Activated CD4-positive, alpha-beta memory T cell treated with anti-CD3 and anti-CD28 coated beads for 36 hours (primary cell): Measurements from ENCODE around the gene NAA25. TPM values are rescaled to one million over a fixed set of nuclear protein-coding genes. Genes with fewer than 3 reads are reported as not detected.
"Not testable (repeated sequence)": the region's sequence is repeated elsewhere in the genome, so short reads cannot be mapped to it uniquely, and the experiment has no call there.

Experiments
- CTCF ChIA-PET: fragments of 350-600 bp; sonication (Branson Sonifier 250); formaldehyde crosslinking; loops from one replicate; lab custom pipeline; 2021; ENCODE audit warnings: antibody characterized with exemption, inconsistent platforms; lab: Charles Lee
- POLR2A ChIA-PET: fragments of 350-600 bp; sonication (Branson Sonifier 250); formaldehyde crosslinking; loops from one replicate; lab custom pipeline; 2021; ENCODE audit warnings: antibody characterized with exemption; lab: Charles Lee
- DNase-seq: peaks from one replicate; pipeline ENCODE4 v3.0.0-alpha.2; 2020
- H3K27ac Mint-ChIP-seq: one replicate; pipeline ENCODE4 v1.8.0; 2021; ENCODE audit warnings: mixed read lengths
- H3K27me3 Mint-ChIP-seq: one replicate; pipeline ENCODE4 v1.8.0; 2021; ENCODE audit warnings: mixed read lengths
- H3K36me3 Mint-ChIP-seq: one replicate; pipeline ENCODE4 v1.8.0; 2021; ENCODE audit warnings: mixed read lengths
- H3K4me1 Mint-ChIP-seq: one replicate; pipeline ENCODE4 v1.8.0; 2021; ENCODE audit warnings: low read depth, mixed read lengths
- H3K4me3 Mint-ChIP-seq: one replicate; pipeline ENCODE4 v1.8.0; 2021; ENCODE audit warnings: mild to moderate bottlenecking, mixed read lengths
- H3K9me3 Mint-ChIP-seq: one replicate; pipeline ENCODE4 v1.8.0; 2021; ENCODE audit warnings: mixed read lengths
- intact Hi-C: fragments of 100-400 bp; cut with micrococcal nuclease; formaldehyde crosslinking; loops from one replicate; pipeline ENCODE4 v1.15.1; 2023
- total RNA-seq, 2 experiments: library from RNA; stranded (reverse); gene quantifications; one replicate each; pipeline ENCODE4 v1.2.3, GENCODE V29; 2021

The NAA25 gene
- total RNA-seq, 2 experiments from 2014 or later, result 41.7 to 43.3 TPM

- Mint-ChIP-seq H3K4me3 (no peak overlapping the region), H3K27ac (no peak overlapping the region), H3K27me3 (no peaks in the 10 kb centered on the region), H3K4me1 (peaks cover 19% of the 10 kb centered on the region), H3K9me3 (no peaks in the 10 kb centered on the region), H3K36me3 (no peaks in the 10 kb centered on the region)
- DNase-seq, result no peak
- intact Hi-C loops, result no loop called here
- POLR2A ChIA-PET, result interaction anchor here (1.0 to 1.8 kb wide), 2 partner anchors 10 to 12 kb away, joined by 3 to 7 read pairs; partner anchors contain the start of gene TRAFD1
- CTCF ChIA-PET, result no interaction called here
These were observed 6.9 kb upstream of the NAA25 start for GRCh38 chr12:112115259-112116045.

- POLR2A ChIA-PET, result no interaction called here
- Mint-ChIP-seq H3K36me3 (peaks cover 5% of the 10 kb centered on the region), H3K27ac (no peak overlapping the region), H3K27me3 (no peaks in the 10 kb centered on the region), H3K4me3 (no peak overlapping the region), H3K9me3 (no peaks in the 10 kb centered on the region), H3K4me1 (peaks cover 26% of the 10 kb centered on the region)
- no peak for DNase-seq
- intact Hi-C loops, result no loop called here
- CTCF ChIA-PET, result interaction anchor here (1.1 to 1.4 kb wide), 3 partner anchors 14 to 18 kb away, joined by 3 to 4 read pairs (median 3); no protein-coding TSS in a partner anchor
These were observed 4.0 kb upstream of the NAA25 start for GRCh38 chr12:112112409-112113133.

- CTCF ChIA-PET, result interaction anchor here (1.1 to 1.4 kb wide), 3 partner anchors 14 to 18 kb away, joined by 3 to 4 read pairs (median 3); no protein-coding TSS in a partner anchor
- intact Hi-C loops, result no loop called here
- Mint-ChIP-seq H3K9me3 (no peaks in the 10 kb centered on the region), H3K4me3 (no peak overlapping the region), H3K4me1 (peaks cover 30% of the 10 kb centered on the region), H3K27me3 (no peaks in the 10 kb centered on the region), H3K27ac (no peak overlapping the region), H3K36me3 (peaks cover 8% of the 10 kb centered on the region)
- no peak for DNase-seq
- POLR2A ChIA-PET, result no interaction called here
These were observed 3.3 kb upstream of the NAA25 start for GRCh38 chr12:112111931-112112330.

- intact Hi-C loops, DNase-seq, H3K4me3 Mint-ChIP-seq, H3K27me3 Mint-ChIP-seq, POLR2A ChIA-PET, CTCF ChIA-PET, H3K27ac Mint-ChIP-seq, H3K9me3 Mint-ChIP-seq: not testable (repeated sequence)
- peaks cover 14% of the 10 kb centered on the region for H3K36me3 Mint-ChIP-seq
- peaks cover 34% of the 10 kb centered on the region for H3K4me1 Mint-ChIP-seq
These were observed 2.4 kb upstream of the NAA25 start for GRCh38 chr12:112110787-112111662.

- Mint-ChIP-seq H3K27ac (peak overlapping the region; percentile 91), H3K4me1 (peaks cover 51% of the 10 kb centered on the region), H3K36me3 (peaks cover 24% of the 10 kb centered on the region), H3K9me3 (no peaks in the 10 kb centered on the region), H3K27me3 (no peaks in the 10 kb centered on the region), H3K4me3 (peak overlapping the region; percentile 95)
- DNase-seq, result peak; percentile 45
- intact Hi-C loops, result loop anchor here (1.0 kb wide), 3 partner anchors 11 to 32 kb away; no protein-coding TSS in a partner anchor
- CTCF ChIA-PET, result interaction anchor here (1.0 to 3.1 kb wide), 6 partner anchors 11 to 94 kb away, joined by 3 to 12 read pairs (median 4); partner anchors contain the start of gene TRAFD1
- POLR2A ChIA-PET, result interaction anchor here (0.6 to 5.1 kb wide), 4 partner anchors 10 to 42 kb away, joined by 4 to 60 read pairs (median 27); partner anchors contain the start of gene TRAFD1
These were observed 1.0 kb downstream of the NAA25 start for GRCh38 chr12:112107306-112108201.

- no peak for DNase-seq
- Mint-ChIP-seq H3K36me3 (peaks cover 30% of the 10 kb centered on the region), H3K27ac (peak overlapping the region; percentile 24), H3K27me3 (no peaks in the 10 kb centered on the region), H3K4me1 (peaks cover 52% of the 10 kb centered on the region), H3K4me3 (no peak overlapping the region), H3K9me3 (no peaks in the 10 kb centered on the region)
- ChIA-PET CTCF (interaction anchor here (0.9 kb wide), 1 partner anchor 175 kb away, joined by 4 read pairs; no protein-coding TSS in a partner anchor), POLR2A (interaction anchor here (3.9 to 5.1 kb wide), 3 partner anchors 8 to 25 kb away, joined by 24 to 60 read pairs (median 30); partner anchors contain the start of gene TRAFD1)
- intact Hi-C loops, result no loop called here
These were observed 2.7 kb downstream of the NAA25 start for GRCh38 chr12:112105891-112106290.

- Mint-ChIP-seq H3K4me3 (no peak overlapping the region), H3K36me3 (peaks cover 42% of the 10 kb centered on the region), H3K27me3 (no peaks in the 10 kb centered on the region), H3K4me1 (peaks cover 52% of the 10 kb centered on the region), H3K9me3 (no peaks in the 10 kb centered on the region), H3K27ac (peak overlapping the region; percentile 3)
- CTCF ChIA-PET, result no interaction called here
- no peak for DNase-seq
- intact Hi-C loops, result no loop called here
- POLR2A ChIA-PET, result no interaction called here
These were observed 4.7 kb downstream of the NAA25 start for GRCh38 chr12:112103758-112104503.

GRCh38 chr12:112102746-112103145 lies 5.8 kb downstream of the NAA25 start:
- H3K27me3 Mint-ChIP-seq, DNase-seq, POLR2A ChIA-PET, H3K4me3 Mint-ChIP-seq, intact Hi-C loops, H3K9me3 Mint-ChIP-seq, H3K27ac Mint-ChIP-seq, CTCF ChIA-PET: not testable (repeated sequence)
- H3K36me3 Mint-ChIP-seq, result peaks cover 47% of the 10 kb centered on the region
- peaks cover 62% of the 10 kb centered on the region for H3K4me1 Mint-ChIP-seq

- Mint-ChIP-seq H3K27me3 (no peaks in the 10 kb centered on the region), H3K27ac (no peak overlapping the region), H3K36me3 (peaks cover 46% of the 10 kb centered on the region), H3K4me1 (peaks cover 60% of the 10 kb centered on the region), H3K9me3 (no peaks in the 10 kb centered on the region), H3K4me3 (no peak overlapping the region)
- CTCF ChIA-PET, result no interaction called here
- no peak for DNase-seq
- POLR2A ChIA-PET, result no interaction called here
- intact Hi-C loops, result no loop called here
These were observed 6.5 kb downstream of the NAA25 start for GRCh38 chr12:112102127-112102526.

GRCh38 chr12:112100500-112100899 lies 8.1 kb downstream of the NAA25 start:
- Mint-ChIP-seq H3K36me3 (peaks cover 45% of the 10 kb centered on the region), H3K4me1 (peaks cover 60% of the 10 kb centered on the region), H3K27ac (peak overlapping the region; percentile 47)
- H3K27me3 Mint-ChIP-seq, H3K9me3 Mint-ChIP-seq, H3K4me3 Mint-ChIP-seq, DNase-seq, intact Hi-C loops: not testable (repeated sequence)
- ChIA-PET POLR2A (interaction anchor here (1.1 kb wide), 1 partner anchor 30 kb away, joined by 5 read pairs; no protein-coding TSS in a partner anchor), CTCF (interaction anchor here (1.4 kb wide), 1 partner anchor 25 kb away, joined by 3 read pairs; the partner anchor contains the start of gene TRAFD1)
